ENCODE measurements around the gene GAGE1.
"Not testable (repeated sequence)": the region's sequence is repeated elsewhere in the genome, so short reads cannot be mapped to it uniquely, and the experiment has no call there.

Gene GAGE1, protein sequence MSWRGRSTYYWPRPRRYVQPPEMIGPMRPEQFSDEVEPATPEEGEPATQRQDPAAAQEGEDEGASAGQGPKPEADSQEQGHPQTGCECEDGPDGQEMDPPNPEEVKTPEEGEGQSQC

DNA sequence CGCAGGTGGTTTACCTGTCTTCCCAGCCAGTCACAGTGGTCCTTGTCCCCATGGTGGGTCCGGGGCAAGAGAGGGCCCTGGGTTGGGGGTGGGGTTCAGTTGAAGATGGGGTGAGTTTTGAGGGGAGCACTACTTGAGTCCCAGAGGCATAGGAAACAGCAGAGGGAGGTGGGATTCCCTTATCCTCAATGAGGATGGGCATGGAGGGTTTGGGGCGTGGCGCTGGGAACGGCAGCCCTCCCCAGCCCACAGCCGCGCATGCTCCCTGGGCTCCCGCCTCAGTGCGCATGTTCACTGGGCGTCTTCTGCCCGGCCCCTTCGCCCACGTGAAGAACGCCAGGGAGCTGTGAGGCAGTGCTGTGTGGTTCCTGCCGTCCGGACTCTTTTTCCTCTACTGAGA lies at the start of gene GAGE1:
Gene GAGE1, plus strand, starts transcription at position 301 of the 400 bp plus-strand sequence. CDS start 1,155 bp downstream, outside the sequence.
- DNase-seq = not testable (repeated sequence)

DNA sequence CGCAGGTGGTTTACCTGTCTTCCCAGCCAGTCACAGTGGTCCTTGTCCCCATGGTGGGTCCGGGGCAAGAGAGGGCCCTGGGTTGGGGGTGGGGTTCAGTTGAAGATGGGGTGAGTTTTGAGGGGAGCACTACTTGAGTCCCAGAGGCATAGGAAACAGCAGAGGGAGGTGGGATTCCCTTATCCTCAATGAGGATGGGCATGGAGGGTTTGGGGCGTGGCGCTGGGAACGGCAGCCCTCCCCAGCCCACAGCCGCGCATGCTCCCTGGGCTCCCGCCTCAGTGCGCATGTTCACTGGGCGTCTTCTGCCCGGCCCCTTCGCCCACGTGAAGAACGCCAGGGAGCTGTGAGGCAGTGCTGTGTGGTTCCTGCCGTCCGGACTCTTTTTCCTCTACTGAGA lies 47.8 kb upstream of the GAGE1 start, which contains the start of gene GAGE12E:
Gene GAGE12E, plus strand, starts transcription at position 301 of the 400 bp plus-strand sequence. CDS start 1,155 bp downstream, outside the sequence.
- not testable (repeated sequence) for DNase-seq

DNA sequence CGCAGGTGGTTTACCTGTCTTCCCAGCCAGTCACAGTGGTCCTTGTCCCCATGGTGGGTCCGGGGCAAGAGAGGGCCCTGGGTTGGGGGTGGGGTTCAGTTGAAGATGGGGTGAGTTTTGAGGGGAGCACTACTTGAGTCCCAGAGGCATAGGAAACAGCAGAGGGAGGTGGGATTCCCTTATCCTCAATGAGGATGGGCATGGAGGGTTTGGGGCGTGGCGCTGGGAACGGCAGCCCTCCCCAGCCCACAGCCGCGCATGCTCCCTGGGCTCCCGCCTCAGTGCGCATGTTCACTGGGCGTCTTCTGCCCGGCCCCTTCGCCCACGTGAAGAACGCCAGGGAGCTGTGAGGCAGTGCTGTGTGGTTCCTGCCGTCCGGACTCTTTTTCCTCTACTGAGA lies 38.3 kb upstream of the GAGE1 start, which contains the start of gene GAGE12F:
Gene GAGE12F, plus strand, starts transcription at position 301 of the 400 bp plus-strand sequence. CDS start 1,155 bp downstream, outside the sequence.
- not testable (repeated sequence) for DNase-seq

DNA sequence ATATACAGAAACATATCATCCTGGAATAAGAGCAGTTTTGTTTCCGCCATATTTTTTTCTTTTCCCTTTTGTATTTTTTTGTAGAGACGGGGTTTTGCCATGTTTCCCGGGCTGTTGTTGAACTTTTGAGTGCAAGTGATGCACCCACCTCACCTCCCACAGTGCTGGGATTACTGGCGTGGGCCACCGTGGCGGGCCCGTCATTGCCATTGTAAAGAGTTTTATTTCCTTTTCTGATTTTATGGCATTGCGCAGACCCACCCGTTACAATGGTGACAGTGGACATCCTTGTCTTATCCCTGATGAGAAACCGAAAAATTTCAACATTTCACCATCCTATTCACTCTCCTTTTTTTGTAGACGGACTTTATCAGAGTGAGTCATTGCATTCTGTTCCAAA lies 30.1 kb upstream of the GAGE1 start:
- DNase-seq = not testable (repeated sequence)

DNA sequence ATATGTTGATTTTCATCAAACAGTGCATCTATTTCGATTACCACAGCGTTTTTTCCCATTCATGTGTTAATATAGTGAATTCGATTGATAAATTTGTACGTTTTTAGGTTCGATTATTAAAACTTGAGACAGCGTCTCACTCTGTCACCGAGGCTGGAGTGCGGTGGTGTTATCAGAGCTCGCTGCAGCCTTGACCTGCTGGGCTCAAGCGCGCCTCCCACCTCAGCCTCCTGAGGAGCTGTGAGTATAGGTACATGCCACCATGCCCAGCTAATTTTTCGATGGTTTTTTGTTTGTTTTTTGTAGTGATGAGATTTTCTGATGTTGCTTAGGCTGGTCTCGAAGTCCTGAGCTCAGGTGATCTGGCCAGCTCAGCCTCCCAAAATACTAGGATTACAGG lies 29.7 kb upstream of the GAGE1 start:
- not testable (repeated sequence) for DNase-seq

DNA sequence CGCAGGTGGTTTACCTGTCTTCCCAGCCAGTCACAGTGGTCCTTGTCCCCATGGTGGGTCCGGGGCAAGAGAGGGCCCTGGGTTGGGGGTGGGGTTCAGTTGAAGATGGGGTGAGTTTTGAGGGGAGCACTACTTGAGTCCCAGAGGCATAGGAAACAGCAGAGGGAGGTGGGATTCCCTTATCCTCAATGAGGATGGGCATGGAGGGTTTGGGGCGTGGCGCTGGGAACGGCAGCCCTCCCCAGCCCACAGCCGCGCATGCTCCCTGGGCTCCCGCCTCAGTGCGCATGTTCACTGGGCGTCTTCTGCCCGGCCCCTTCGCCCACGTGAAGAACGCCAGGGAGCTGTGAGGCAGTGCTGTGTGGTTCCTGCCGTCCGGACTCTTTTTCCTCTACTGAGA lies 28.7 kb upstream of the GAGE1 start, which contains the start of gene GAGE12G:
Gene GAGE12G, plus strand, starts transcription at position 301 of the 400 bp plus-strand sequence. CDS start 1,155 bp downstream, outside the sequence.
- DNase-seq = not testable (repeated sequence)

DNA sequence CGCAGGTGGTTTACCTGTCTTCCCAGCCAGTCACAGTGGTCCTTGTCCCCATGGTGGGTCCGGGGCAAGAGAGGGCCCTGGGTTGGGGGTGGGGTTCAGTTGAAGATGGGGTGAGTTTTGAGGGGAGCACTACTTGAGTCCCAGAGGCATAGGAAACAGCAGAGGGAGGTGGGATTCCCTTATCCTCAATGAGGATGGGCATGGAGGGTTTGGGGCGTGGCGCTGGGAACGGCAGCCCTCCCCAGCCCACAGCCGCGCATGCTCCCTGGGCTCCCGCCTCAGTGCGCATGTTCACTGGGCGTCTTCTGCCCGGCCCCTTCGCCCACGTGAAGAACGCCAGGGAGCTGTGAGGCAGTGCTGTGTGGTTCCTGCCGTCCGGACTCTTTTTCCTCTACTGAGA lies 19.2 kb upstream of the GAGE1 start, which contains the start of gene GAGE12H:
Gene GAGE12H, plus strand, starts transcription at position 301 of the 400 bp plus-strand sequence. CDS start 1,155 bp downstream, outside the sequence.
- not testable (repeated sequence) for DNase-seq

DNA sequence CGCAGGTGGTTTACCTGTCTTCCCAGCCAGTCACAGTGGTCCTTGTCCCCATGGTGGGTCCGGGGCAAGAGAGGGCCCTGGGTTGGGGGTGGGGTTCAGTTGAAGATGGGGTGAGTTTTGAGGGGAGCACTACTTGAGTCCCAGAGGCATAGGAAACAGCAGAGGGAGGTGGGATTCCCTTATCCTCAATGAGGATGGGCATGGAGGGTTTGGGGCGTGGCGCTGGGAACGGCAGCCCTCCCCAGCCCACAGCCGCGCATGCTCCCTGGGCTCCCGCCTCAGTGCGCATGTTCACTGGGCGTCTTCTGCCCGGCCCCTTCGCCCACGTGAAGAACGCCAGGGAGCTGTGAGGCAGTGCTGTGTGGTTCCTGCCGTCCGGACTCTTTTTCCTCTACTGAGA lies 9.6 kb upstream of the GAGE1 start, which contains the start of gene GAGE2A:
Gene GAGE2A, plus strand, starts transcription at position 301 of the 400 bp plus-strand sequence. CDS start 1,155 bp downstream, outside the sequence.
- DNase-seq = not testable (repeated sequence)

DNA sequence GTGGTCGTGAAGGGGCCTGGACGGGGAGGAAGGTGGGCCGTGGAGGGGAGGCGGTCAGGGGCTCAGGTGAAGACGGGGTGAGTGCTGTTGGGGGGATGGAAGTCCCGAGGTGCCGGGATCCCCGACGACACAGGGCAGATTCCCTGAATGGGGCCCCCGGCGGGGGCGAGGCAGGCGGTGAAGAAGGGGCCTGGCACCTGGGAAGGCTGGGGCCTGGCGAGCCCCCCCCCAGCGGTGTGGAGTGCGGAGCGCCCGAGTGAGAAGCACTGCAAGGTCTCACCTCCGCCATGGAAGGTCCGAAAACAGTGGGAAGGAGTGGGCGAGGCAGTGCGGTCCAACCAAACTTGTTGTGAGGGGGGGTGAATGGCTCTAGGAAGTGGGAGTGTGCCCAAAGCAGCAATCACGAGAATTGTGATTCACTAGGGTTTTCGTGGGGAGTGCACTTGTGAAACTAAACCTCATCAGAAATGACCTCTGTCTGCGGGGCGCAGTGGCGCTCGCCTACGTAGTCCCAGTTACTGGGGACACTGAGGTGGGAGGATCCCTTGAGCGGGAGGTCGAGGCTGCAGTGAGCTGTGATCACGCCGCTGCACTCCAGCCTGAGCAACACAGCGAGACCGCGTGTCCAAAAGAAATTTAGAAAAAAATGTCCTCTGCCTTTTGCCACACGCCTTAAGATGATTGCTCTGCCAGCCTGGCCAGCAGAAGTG lies 8.9 kb upstream of the GAGE1 start:
- not testable (repeated sequence) for DNase-seq

DNA sequence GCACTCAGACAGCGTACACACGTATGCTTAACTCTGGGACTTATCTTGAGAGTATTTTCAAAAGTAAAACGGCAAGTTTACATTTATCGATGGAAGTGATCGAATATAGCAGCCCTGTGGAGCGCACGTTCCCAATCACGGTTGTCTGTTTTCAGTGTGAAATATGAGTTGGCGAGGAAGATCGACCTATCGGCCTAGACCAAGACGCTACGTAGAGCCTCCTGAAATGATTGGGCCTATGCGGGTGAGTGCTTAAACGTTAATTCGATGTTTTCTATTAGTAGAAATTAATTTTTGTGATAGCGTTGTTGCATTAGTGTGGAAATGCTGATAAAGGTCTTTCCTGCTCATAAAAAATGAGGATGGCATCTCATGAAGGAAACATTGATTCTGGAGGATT lies 8.3 kb upstream of the GAGE1 start:
- DNase-seq = not testable (repeated sequence)

DNA sequence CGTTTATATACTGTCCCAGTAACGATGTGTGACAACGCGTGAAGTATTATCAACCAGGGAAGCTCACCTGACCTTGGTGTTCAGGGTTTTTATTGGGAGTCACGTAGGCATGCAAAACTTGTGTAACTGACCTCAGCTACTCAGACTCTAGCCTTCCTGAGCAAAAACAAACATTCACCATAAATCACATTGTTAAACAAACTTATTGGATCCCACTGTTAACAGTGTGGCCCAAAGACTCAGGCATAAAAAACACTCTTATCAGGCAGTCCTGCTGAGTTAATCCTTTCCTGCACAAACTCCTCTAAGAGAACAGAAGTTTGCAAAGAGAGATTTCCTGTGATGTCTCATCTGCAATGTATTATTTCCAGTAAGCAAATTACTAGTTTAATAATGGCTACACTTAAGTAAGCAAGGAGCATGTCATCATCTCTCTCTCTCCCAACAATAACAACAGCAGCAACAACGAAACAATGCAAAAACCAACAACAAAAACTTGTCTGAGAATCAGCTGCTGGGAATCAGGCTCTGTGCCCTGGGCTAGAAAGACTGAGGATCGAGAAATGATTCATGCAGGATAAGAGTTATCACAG lies 12.0 kb downstream of the GAGE1 start:
- DNase-seq = no peak

DNA sequence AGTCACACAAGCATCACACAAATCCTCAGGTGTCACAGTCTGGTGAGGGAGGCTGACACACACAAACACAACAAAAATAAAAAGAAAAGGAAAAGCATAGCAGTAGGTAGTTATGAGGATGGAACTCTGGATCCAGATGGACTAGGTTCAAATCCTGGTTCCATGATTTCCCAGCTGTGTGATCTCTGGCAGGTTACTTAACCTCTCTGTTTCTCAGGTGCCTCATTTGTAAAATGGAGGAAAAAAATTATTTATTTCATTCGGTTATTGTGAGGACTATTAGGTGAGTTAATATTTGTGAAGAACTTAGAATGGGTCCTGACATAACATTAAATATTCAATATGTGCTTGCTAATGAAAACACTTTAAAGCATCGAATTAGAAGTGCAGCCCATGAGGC lies 19.8 kb downstream of the GAGE1 start:
- no peak for DNase-seq

DNA sequence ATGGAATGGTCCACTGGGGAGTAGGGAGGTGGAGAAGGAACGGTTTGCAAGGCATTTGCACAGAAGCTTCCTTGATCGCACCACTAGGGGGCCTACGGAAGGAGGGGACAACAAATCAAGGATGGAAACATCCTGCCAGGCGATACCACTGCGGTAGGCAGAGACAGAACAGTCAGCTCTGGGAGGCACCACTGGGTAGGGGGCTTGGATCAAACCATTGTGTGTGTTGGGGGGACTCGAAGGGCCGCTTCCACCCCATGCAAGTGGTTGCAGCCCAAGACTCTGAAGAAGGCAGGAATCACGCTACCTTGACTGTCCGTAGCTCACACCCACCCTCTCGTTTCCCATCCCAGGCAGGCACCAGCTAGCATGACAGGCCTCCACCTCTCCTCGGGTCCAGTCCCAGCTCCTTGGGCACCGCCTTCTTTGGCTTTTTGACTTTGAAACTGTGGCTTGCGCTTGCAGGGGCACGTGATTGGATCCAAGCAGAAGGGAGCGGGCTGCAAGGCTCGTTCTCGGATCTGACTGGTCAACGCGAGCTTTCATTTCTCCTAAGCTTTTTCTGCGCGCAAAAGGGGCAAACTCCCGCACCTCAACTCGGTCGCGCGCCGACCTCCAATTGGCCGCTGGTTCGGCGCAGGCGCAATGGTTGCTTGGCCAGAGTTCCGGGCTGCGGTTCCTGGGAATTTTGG lies 28.4 kb downstream of the GAGE1 start:
- no peak for DNase-seq

DNA sequence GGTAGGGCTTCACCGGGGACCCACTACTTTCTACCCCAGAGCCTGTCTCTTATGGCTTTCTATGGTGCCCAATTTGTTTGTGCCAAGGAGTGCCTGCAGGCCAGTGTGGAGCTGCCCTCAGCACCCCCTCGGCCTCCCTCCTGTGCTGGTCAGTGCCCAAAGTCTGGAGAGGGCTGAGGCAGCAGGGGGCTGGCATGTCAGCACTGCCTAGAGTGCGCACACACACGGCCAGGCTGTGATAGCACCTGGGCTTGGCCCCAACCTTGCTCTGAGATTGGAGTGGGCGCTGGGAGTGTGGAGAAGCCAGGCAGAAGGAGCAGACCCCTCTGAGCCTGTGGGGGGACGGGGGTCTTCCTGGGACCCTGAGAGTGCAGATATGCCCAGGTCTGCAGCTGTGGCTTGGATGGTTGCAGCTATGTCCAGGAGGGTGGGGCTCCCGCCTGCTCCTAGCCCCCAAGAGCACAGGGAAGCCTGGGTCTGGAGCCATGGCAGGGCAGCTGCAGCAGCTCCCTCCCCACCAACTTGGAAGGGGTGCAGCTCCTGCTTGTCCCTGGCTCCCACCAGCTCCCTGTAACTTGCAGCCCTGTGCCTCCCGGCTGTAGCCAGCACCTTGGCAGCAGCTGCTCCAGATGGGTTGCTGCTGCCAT lies 46.3 kb downstream of the GAGE1 start:
- DNase-seq = no peak

DNA sequence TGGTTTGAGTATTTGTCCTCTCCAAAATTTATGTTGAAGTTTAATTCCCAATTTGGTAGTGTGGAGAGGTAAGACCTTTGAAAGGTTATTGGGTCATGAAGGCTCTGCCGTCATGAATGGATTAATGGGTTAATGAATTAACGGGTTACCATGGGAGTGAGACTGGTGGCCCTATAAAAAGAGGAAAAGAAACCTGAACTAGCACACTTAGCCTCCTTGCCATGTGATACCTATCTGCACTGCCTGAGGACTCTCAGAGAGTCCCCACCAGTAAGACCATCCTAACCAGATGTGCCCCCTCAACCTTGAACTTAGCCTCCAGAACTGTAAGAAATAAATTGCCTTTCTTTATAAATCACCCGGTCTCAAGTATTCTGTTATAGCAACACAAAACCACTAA lies 57.7 kb downstream of the GAGE1 start:
- DNase-seq = no peak

Data from activated effector memory CD4-positive, alpha-beta T cell treated with Interleukin-2 at 50 U/mL for 16 hours (primary cell).